GM12864 (cell line): ENCODE results near the gene MOCOS.

ENCODE experiments used
- DNase-seq: peaks from one replicate; pipeline ENCODE4 v3.0.0-alpha.2; 2011; ENCODE audit warnings: low read depth
- H3K4me3 ChIP-seq: 2 replicates; pipeline ENCODE4 v1.5.1; 2011; ENCODE audit warnings: mild to moderate bottlenecking, low read depth, low read length, control low read depth
- TF ChIP-seq, protein P1 (sequence below): IDR thresholded peaks from 2 replicates; pipeline ENCODE4 v1.5.1; 2011; ENCODE audit warnings: low read depth, mild to moderate bottlenecking, moderate library complexity, low read length, control low read depth, inconsistent platforms; ENCODE audit errors: missing control alignments

The MOCOS gene

DNA sequence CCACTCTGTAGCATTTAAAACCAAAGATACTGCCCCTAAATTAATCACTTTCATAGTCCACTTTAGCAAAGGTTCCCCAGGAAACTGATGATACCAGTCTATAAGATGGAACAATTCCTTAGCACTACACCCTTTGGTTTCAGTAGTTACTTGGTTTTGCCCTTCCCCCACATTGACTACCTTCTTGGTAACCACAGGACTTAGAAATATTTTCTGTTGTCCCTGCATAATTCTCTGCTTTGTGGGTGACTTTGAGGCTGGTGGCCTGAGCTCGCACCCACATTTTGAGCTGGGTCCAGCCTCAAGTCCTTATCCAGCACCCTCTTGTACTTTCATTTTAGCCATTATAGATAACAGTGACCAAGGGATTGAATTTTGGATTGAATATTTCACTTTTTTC, 34.5 kb upstream of the MOCOS start:
- H3K4me3 ChIP-seq = no peak overlapping the region
- TF ChIP-seq, protein P1, sequence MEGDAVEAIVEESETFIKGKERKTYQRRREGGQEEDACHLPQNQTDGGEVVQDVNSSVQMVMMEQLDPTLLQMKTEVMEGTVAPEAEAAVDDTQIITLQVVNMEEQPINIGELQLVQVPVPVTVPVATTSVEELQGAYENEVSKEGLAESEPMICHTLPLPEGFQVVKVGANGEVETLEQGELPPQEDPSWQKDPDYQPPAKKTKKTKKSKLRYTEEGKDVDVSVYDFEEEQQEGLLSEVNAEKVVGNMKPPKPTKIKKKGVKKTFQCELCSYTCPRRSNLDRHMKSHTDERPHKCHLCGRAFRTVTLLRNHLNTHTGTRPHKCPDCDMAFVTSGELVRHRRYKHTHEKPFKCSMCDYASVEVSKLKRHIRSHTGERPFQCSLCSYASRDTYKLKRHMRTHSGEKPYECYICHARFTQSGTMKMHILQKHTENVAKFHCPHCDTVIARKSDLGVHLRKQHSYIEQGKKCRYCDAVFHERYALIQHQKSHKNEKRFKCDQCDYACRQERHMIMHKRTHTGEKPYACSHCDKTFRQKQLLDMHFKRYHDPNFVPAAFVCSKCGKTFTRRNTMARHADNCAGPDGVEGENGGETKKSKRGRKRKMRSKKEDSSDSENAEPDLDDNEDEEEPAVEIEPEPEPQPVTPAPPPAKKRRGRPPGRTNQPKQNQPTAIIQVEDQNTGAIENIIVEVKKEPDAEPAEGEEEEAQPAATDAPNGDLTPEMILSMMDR = no peak
- DNase-seq = no peak

- H3K4me3 ChIP-seq = no peak overlapping the region
- no peak for DNase-seq
- TF ChIP-seq, protein P1 = no peak
Measured at GRCh38 chr18:36153203-36153602, 34.1 kb upstream of the MOCOS start.

DNA sequence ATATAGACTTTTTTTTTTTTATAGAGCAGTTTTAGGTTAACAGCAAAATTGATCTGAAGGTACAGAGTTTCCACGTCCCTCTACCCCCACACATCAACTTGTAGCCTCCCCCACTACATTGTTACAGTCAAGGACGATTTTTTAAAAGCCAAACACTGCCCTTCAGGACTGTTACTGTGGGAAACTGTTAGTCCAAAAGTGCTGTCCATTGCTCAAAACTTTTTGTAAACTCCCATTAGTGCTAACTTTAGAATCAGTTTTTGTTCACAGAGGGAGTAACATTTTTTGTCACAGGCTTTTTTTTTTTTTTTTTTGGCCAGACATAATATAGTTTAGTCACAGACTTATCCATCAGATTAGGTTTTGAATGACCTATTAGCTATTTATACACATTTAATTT, 33.5 kb upstream of the MOCOS start:
- TF ChIP-seq, protein P1 = no peak
- DNase-seq = no peak
- H3K4me3 ChIP-seq = no peak overlapping the region

DNA sequence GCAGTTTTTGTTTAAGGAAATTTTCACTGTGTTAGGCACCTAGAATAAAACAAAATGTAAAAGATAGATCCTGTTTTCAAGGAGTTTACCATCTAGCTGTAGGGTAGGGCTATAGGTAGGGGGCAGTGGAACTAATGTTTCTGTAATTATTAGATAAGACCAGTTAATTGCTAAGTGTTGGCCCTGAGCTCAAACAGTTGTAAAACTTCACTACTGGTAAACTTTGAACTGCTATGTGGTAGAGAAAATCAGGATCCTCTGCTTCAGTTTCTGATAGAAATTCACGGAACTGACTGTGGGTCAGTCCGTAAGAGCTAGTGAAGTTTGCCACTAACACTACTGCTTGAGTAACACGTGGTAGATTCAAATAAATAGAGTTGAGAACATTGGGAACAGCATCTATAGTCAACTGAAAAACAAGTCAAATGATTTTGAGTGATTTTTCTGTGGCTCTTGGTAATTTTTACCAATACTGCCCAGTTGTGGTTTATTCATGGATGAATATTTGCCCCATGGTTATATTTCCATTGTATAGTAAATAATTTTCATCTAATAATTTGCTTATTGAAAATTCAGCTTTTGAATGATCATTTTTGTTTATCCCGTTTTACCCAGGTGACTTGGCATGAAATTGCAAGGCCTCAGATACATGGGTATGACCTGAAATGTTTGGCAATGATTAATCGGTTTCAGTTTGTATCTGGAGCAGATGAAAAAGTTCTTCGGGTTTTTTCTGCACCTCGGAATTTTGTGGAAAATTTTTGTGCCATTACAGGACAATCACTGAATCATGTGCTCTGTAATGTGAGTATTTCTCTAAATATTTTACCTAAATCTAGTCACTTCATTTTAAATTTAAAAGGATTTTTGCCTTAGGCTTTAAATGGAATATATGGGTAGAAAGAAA, 31.2 kb upstream of the MOCOS start:
- no peak for DNase-seq
- TF ChIP-seq, protein P1 = no peak
- H3K4me3 ChIP-seq = no peak overlapping the region

GRCh38 chr18:36157441-36157840, 29.9 kb upstream of the MOCOS start:
- TF ChIP-seq, protein P1 = no peak
- no peak for DNase-seq

GRCh38 chr18:36158266-36158867, 28.9 kb upstream of the MOCOS start:
- no peak for DNase-seq
- TF ChIP-seq, protein P1 = no peak
- no peak overlapping the region for H3K4me3 ChIP-seq

More at GRCh38 chr18:36157441-36157840, 29.9 kb upstream of the MOCOS start:
- no peak overlapping the region for H3K4me3 ChIP-seq
